Activated B cell treated with CpG ODN at 0.5 μM for 24 hours (primary cell): ENCODE data around the gene FLOT1. TPM values are rescaled to one million over a fixed set of nuclear protein-coding genes. Genes with fewer than 3 reads are reported as not detected.
"Not testable (repeated sequence)": the region's sequence is repeated elsewhere in the genome, so short reads cannot be mapped to it uniquely, and the experiment has no call there.

Experiments used
- ATAC-seq: fragments of 200-7000 bp; cut with Tn5 transposase; one replicate; pipeline ENCODE4 v1.10.0; 2021; ENCODE audit warnings: low read depth, mild to moderate bottlenecking, moderate library complexity
- CTCF ChIA-PET: fragments of 350-600 bp; sonication (Branson Sonifier 250); formaldehyde crosslinking; loops from one replicate; lab custom pipeline; 2021; ENCODE audit warnings: antibody characterized with exemption; lab: Charles Lee
- POLR2A ChIA-PET: fragments of 350-600 bp; sonication (Branson Sonifier 250); formaldehyde crosslinking; loops from one replicate; lab custom pipeline; 2021; ENCODE audit warnings: antibody characterized with exemption; lab: Charles Lee
- DNase-seq: peaks from one replicate; pipeline ENCODE4 v3.0.0; 2022
- H3K27ac Mint-ChIP-seq: one replicate; pipeline ENCODE4 v1.8.0; 2020; ENCODE audit warnings: mixed read lengths
- H3K27me3 Mint-ChIP-seq: one replicate; pipeline ENCODE4 v1.8.0; 2021; ENCODE audit warnings: mixed read lengths
- H3K36me3 Mint-ChIP-seq: one replicate; pipeline ENCODE4 v1.8.0; 2021; ENCODE audit warnings: low read depth, mixed read lengths
- H3K4me1 Mint-ChIP-seq: one replicate; pipeline ENCODE4 v1.8.0; 2021; ENCODE audit warnings: mixed read lengths
- H3K4me3 Mint-ChIP-seq: one replicate; pipeline ENCODE4 v1.8.0; 2020; ENCODE audit warnings: mild to moderate bottlenecking, mixed read lengths
- H3K9me3 Mint-ChIP-seq: one replicate; pipeline ENCODE4 v1.8.0; 2020; ENCODE audit warnings: mixed read lengths
- intact Hi-C: fragments of 100-400 bp; cut with micrococcal nuclease; formaldehyde crosslinking; loops from one replicate; pipeline ENCODE4 v1.15.1; 2024
- total RNA-seq: library from RNA; stranded (reverse); gene quantifications from 2 replicates; pipeline ENCODE4 v1.2.3, GENCODE V29; 2022
- TF ChIP-seq, protein P1 (sequence below): fragments of 200-600 bp; IDR thresholded peaks from one replicate; pipeline ENCODE4 v1.8.0; 2022; ENCODE audit warnings: antibody characterized with exemption, mild to moderate bottlenecking

FLOT1 gene
- total RNA-seq, 1 donor from 2014 or later = 52.0 TPM

DNA sequence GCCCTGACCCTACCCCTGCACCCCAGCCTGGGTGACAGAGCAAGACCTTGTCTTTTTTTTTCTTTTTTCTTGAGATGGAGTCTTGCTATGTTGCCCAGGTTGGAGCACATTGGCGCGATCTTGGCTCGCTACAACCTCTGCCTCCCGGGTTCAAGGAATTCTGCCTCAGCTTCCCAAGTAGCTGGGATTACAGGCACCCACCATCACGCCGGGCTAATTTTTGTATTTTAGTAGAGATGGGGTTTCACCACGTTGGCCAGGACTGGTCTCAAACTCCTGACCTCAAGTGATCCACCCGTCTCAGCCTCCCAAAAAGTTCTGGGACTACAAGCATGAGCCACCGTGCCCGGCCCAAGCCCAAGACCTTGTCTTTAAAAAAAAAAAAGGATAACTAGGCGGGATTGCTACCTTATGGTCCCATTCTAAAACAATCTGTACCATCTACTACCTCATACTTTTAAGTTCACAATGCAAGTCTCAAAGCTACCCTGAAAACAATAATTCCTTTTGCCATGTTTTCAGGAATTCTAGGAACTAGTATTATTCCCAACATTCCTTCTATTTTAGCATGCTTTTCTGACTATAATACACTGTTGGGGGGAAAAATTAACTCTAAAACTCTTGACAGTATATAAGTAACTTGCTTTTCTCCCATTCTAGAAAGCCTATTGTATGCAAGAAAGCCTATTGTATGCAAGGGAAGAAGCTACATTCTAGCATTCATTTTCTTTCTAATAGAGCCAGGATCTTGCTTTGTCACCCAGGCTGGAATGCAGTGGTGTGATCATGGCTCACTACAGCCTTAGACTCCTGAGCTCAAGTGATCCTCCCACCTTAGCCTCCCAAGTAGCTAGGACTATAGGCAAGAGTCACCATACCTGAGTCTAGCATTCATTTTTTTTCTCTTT lies 15.7 kb downstream of the FLOT1 start:
- ChIA-PET CTCF (interaction anchor here (1.1 to 20.0 kb wide), 3 partner anchors 9 to 48 kb away, joined by 3 to 576 read pairs (median 4); partner anchors contain the start of genes DHX16 and NRM), POLR2A (interaction anchor here (0.6 to 22.6 kb wide), 7 partner anchors 10 to 1076 kb away, joined by 3 to 697 read pairs (median 3); partner anchors contain the start of gene DHX16)
- intact Hi-C loops = no loop called here
- Mint-ChIP-seq H3K9me3 (no peaks in the 10 kb centered on the region), H3K4me1 (peaks cover 46% of the 10 kb centered on the region), H3K4me3 (no peak overlapping the region), H3K27me3 (no peaks in the 10 kb centered on the region), H3K36me3 (peaks cover 64% of the 10 kb centered on the region), H3K27ac (no peak overlapping the region)
- TF ChIP-seq, protein P1, sequence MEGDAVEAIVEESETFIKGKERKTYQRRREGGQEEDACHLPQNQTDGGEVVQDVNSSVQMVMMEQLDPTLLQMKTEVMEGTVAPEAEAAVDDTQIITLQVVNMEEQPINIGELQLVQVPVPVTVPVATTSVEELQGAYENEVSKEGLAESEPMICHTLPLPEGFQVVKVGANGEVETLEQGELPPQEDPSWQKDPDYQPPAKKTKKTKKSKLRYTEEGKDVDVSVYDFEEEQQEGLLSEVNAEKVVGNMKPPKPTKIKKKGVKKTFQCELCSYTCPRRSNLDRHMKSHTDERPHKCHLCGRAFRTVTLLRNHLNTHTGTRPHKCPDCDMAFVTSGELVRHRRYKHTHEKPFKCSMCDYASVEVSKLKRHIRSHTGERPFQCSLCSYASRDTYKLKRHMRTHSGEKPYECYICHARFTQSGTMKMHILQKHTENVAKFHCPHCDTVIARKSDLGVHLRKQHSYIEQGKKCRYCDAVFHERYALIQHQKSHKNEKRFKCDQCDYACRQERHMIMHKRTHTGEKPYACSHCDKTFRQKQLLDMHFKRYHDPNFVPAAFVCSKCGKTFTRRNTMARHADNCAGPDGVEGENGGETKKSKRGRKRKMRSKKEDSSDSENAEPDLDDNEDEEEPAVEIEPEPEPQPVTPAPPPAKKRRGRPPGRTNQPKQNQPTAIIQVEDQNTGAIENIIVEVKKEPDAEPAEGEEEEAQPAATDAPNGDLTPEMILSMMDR = no peak
- no peak for DNase-seq
- ATAC-seq = no peak

- Mint-ChIP-seq H3K36me3 (peaks cover 70% of the 10 kb centered on the region), H3K9me3 (no peaks in the 10 kb centered on the region), H3K4me3 (no peak overlapping the region), H3K27ac (peak overlapping the region; percentile 12), H3K27me3 (no peaks in the 10 kb centered on the region), H3K4me1 (peaks cover 47% of the 10 kb centered on the region)
- no peak for ATAC-seq
- TF ChIP-seq, protein P1 = no peak
- DNase-seq = no peak
- ChIA-PET POLR2A (interaction anchor here (0.6 to 22.6 kb wide), 8 partner anchors 14 to 1075 kb away, joined by 3 to 697 read pairs (median 4); partner anchors contain the start of gene DHX16), CTCF (interaction anchor here (1.1 to 20.0 kb wide), 2 partner anchors 10 to 47 kb away, joined by 4 to 576 read pairs; partner anchors contain the start of gene DHX16)
- intact Hi-C loops = no loop called here
Observed at GRCh38 chr6:30725713-30726505, 16.6 kb downstream of the FLOT1 start.

GRCh38 chr6:30724906-30725667 lies 17.4 kb downstream of the FLOT1 start:
- Mint-ChIP-seq H3K9me3 (no peaks in the 10 kb centered on the region), H3K36me3 (peaks cover 72% of the 10 kb centered on the region), H3K4me3 (no peak overlapping the region), H3K27me3 (no peaks in the 10 kb centered on the region), H3K27ac (peak overlapping the region; percentile 35), H3K4me1 (peaks cover 41% of the 10 kb centered on the region)
- ChIA-PET CTCF (interaction anchor here (0.7 to 20.0 kb wide), 2 partner anchors 47 to 75 kb away, joined by 3 to 576 read pairs; partner anchors contain the start of gene DHX16), POLR2A (interaction anchor here (0.7 to 22.6 kb wide), 5 partner anchors 35 to 110 kb away, joined by 3 to 697 read pairs (median 10); partner anchors contain the start of genes DHX16, NRM and PPP1R18)
- ATAC-seq = no peak
- intact Hi-C loops = no loop called here
- TF ChIP-seq, protein P1 = no peak
- no peak for DNase-seq

- H3K36me3 Mint-ChIP-seq = peaks cover 69% of the 10 kb centered on the region
- H3K4me3 Mint-ChIP-seq, H3K9me3 Mint-ChIP-seq, DNase-seq, ATAC-seq, H3K27me3 Mint-ChIP-seq: not testable (repeated sequence)
- peak overlapping the region; percentile 41 for H3K27ac Mint-ChIP-seq
- peaks cover 48% of the 10 kb centered on the region for H3K4me1 Mint-ChIP-seq
- ChIA-PET CTCF (interaction anchor here (0.7 to 20.0 kb wide), 6 partner anchors 12 to 133 kb away, joined by 3 to 576 read pairs (median 7); partner anchors contain the start of genes ATAT1, DHX16 and NRM), POLR2A (interaction anchor here (0.7 to 22.6 kb wide), 5 partner anchors 34 to 109 kb away, joined by 3 to 697 read pairs (median 31); partner anchors contain the start of genes DHX16, MRPS18B, NRM and PPP1R10)
- intact Hi-C loops = loop anchor here (2.0 kb wide), 1 partner anchor 241 kb away; no protein-coding TSS in a partner anchor
Observed at GRCh38 chr6:30723843-30724741, 18.4 kb downstream of the FLOT1 start.

DNA sequence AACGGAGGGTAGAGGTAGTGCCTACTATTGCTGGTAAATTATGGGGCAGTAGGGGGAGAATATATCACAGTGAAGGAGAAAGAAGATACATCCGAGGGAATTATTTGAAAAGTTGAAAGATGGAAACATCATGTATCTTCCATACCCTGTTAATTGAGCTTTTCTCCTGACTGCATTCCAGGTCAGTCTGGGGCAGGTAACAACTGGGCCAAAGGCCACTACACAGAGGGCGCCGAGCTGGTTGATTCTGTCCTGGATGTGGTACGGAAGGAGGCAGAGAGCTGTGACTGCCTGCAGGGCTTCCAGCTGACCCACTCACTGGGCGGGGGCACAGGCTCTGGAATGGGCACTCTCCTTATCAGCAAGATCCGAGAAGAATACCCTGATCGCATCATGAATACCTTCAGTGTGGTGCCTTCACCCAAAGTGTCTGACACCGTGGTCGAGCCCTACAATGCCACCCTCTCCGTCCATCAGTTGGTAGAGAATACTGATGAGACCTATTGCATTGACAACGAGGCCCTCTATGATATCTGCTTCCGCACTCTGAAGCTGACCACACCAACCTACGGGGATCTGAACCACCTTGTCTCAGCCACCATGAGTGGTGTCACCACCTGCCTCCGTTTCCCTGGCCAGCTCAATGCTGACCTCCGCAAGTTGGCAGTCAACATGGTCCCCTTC lies 19.2 kb downstream of the FLOT1 start:
- intact Hi-C loops = loop anchor here (2.0 kb wide), 1 partner anchor 240 kb away; no protein-coding TSS in a partner anchor
- not testable (repeated sequence) for H3K4me3 Mint-ChIP-seq, DNase-seq, H3K9me3 Mint-ChIP-seq, ATAC-seq, H3K27me3 Mint-ChIP-seq
- POLR2A ChIA-PET = interaction anchor here (3.3 to 22.6 kb wide), 4 partner anchors 33 to 108 kb away, joined by 31 to 697 read pairs (median 148); partner anchors contain the start of genes DHX16, MRPS18B, NRM and PPP1R10
- CTCF ChIA-PET = interaction anchor here (1.2 to 20.0 kb wide), 12 partner anchors 8 to 364 kb away, joined by 3 to 576 read pairs (median 10); partner anchors contain the start of genes ATAT1, DHX16, MRPS18B and NRM
- H3K4me1 Mint-ChIP-seq = peaks cover 53% of the 10 kb centered on the region
- H3K36me3 Mint-ChIP-seq = peaks cover 67% of the 10 kb centered on the region
- peak overlapping the region; percentile 41 for H3K27ac Mint-ChIP-seq
